GM23338 (cell line): ENCODE results near the gene ERC2. TPM values are rescaled to one million over a fixed set of nuclear protein-coding genes. Genes with fewer than 3 reads are reported as not detected.
A peak's percentile ranks its signal among the peaks of the same experiment; 100 is the strongest.

Experiments
- ATAC-seq: fragments of 200-7000 bp; cut with Tn5 transposase; 3 replicates; pipeline ENCODE4 v1.9.1; 2020
- DNase-seq: peaks from one replicate; pipeline ENCODE4 v3.0.0-alpha.2; 2015; ENCODE audit warnings: low spot score
- H2AFZ ChIP-seq: fragments of 200-600 bp; sonication (generic); 2 replicates; pipeline ENCODE4 v1.8.0; 2016; ENCODE audit warnings: antibody characterized with exemption, mild to moderate bottlenecking, moderate library complexity
- H3F3A ChIP-seq: fragments of 200-600 bp; sonication (generic); replicated peaks from 2 replicates; pipeline ENCODE4 v1.8.0; 2017; ENCODE audit warnings: antibody characterized with exemption, mixed run types, low read depth
- H3K27ac ChIP-seq: fragments of 200-600 bp; sonication (generic); 2 replicates; pipeline ENCODE4 v1.6.1; 2016; ENCODE audit warnings: low read depth
- H3K27me3 ChIP-seq: fragments of 200-600 bp; sonication (generic); 2 replicates; pipeline ENCODE4 v1.8.0; 2016; ENCODE audit warnings: mild to moderate bottlenecking, mixed run types, moderate library complexity; ENCODE audit not compliant: insufficient read depth
- H3K36me3 ChIP-seq: fragments of 200-600 bp; sonication (generic); 2 replicates; pipeline ENCODE4 v1.8.0; 2016; ENCODE audit warnings: mild to moderate bottlenecking; ENCODE audit not compliant: insufficient read depth
- H3K4me1 ChIP-seq: fragments of 200-600 bp; sonication (generic); 2 replicates; pipeline ENCODE4 v1.8.0; 2016; ENCODE audit warnings: mild to moderate bottlenecking, moderate library complexity; ENCODE audit not compliant: insufficient read depth
- H3K4me2 ChIP-seq: fragments of 200-600 bp; sonication (generic); 2 replicates; pipeline ENCODE4 v1.7.1; 2017; ENCODE audit warnings: mixed run types
- H3K4me3 ChIP-seq: fragments of 200-600 bp; sonication (generic); 2 replicates; pipeline ENCODE4 v1.6.1; 2016; ENCODE audit warnings: mixed run types
- H3K79me2 ChIP-seq: fragments of 200-600 bp; sonication (generic); replicated peaks from 2 replicates; pipeline ENCODE4 v1.8.0; 2017; ENCODE audit warnings: mild to moderate bottlenecking; ENCODE audit not compliant: insufficient read depth
- H3K9me2 ChIP-seq: fragments of 200-600 bp; sonication (generic); 2 replicates; pipeline ENCODE4 v1.8.0; 2017; ENCODE audit not compliant: insufficient read depth
- H4K20me1 ChIP-seq: fragments of 200-600 bp; sonication (generic); replicated peaks from 2 replicates; pipeline ENCODE4 v1.8.0; 2017; ENCODE audit warnings: mild to moderate bottlenecking; ENCODE audit not compliant: insufficient read depth
- H3K27ac Mint-ChIP-seq: 2 replicates; pipeline ENCODE4 v1.8.0; 2020; ENCODE audit warnings: inconsistent platforms, mild to moderate bottlenecking, moderate library complexity, mixed read lengths
- H3K27me3 Mint-ChIP-seq: 3 replicates; pipeline ENCODE4 v1.8.0; 2022; ENCODE audit warnings: low read depth, mild to moderate bottlenecking, moderate library complexity, mixed read lengths, inconsistent platforms; ENCODE audit not compliant: insufficient read depth, poor library complexity
- H3K36me3 Mint-ChIP-seq: 3 replicates; pipeline ENCODE4 v1.8.0; 2021; ENCODE audit warnings: low read depth, mild to moderate bottlenecking, inconsistent platforms, moderate library complexity, mixed read lengths
- H3K4me1 Mint-ChIP-seq: 3 replicates; pipeline ENCODE4 v1.8.0; 2020; ENCODE audit warnings: mild to moderate bottlenecking, inconsistent platforms, mixed read lengths
- H3K4me3 Mint-ChIP-seq: 3 replicates; pipeline ENCODE4 v1.8.0; 2021; ENCODE audit warnings: moderate library complexity, mild to moderate bottlenecking, inconsistent platforms, mixed read lengths
- H3K9me3 Mint-ChIP-seq: 3 replicates; pipeline ENCODE4 v1.8.0; 2020; ENCODE audit warnings: moderate library complexity, mild to moderate bottlenecking, inconsistent platforms, mixed read lengths
- CREB1 ChIP-seq: fragments of 250-450 bp; sonication (Bioruptor Pico); IDR thresholded peaks from 2 replicates; pipeline ENCODE4 v1.5.0; 2020; ENCODE audit warnings: low read depth, mild to moderate bottlenecking, moderate library complexity
- CTCF ChIP-seq, 2 experiments: fragments of 200-600 bp in 1 of 2; sonication (generic) in 1 of 2; conservative IDR thresholded peaks; 2 replicates each; pipeline versions ENCODE4 v1.5.1 to v1.6.1; 2016 to 2017; ENCODE audit warnings: antibody characterized with exemption in 2 of 2, low read depth in 2 of 2, mild to moderate bottlenecking in 2 of 2, moderate library complexity in 1 of 2
- EZH2 ChIP-seq: fragments of 200-600 bp; sonication (generic); IDR thresholded peaks from one replicate; pipeline ENCODE4 v1.8.0; 2017; ENCODE audit warnings: antibody characterized with exemption, mild to moderate bottlenecking, low read depth; ENCODE audit not compliant: unreplicated experiment
- NANOG ChIP-seq: IDR thresholded peaks from 2 replicates; pipeline ENCODE4 v1.6.1; 2016; ENCODE audit warnings: antibody characterized with exemption, borderline replicate concordance
- STAT1 ChIP-seq: IDR thresholded peaks from one replicate; pipeline ENCODE4 v1.6.1; 2016; ENCODE audit warnings: antibody characterized with exemption; ENCODE audit not compliant: unreplicated experiment
- ZNF114 ChIP-seq: fragments of 250-450 bp; sonication (Bioruptor Pico); IDR thresholded peaks from 2 replicates; pipeline ENCODE4 v1.5.0; 2020; ENCODE audit warnings: mild to moderate bottlenecking, moderate library complexity
- ZNF462 ChIP-seq: fragments of 250-450 bp; sonication (Bioruptor Pico); IDR thresholded peaks from 2 replicates; pipeline ENCODE4 v1.5.0; 2020; ENCODE audit warnings: mild to moderate bottlenecking, moderate library complexity
- polyA plus RNA-seq: library from polyadenylated mRNA; unstranded; fragments of >200 nt; fragmentation: Nextera tagmentation; extraction: Ambion mirVana; gene quantifications from 2 replicates; pipeline ENCODE4 v1.2.1, GENCODE V29; 2016
- total RNA-seq: library from RNA; depleted of rRNA; stranded (reverse); fragments of >200 nt; shearing (Covaris generic); gene quantifications from 2 replicates; pipeline ENCODE4 v1.2.3, GENCODE V29; 2014
- TF ChIP-seq, protein P1 (sequence below): IDR thresholded peaks from 2 replicates; pipeline ENCODE4 v1.6.1; 2016; ENCODE audit warnings: antibody characterized with exemption

Gene ERC2
- total and polyA plus RNA-seq, 2 experiments from 2014 or later: 11.8 to 13.7 TPM

DNA sequence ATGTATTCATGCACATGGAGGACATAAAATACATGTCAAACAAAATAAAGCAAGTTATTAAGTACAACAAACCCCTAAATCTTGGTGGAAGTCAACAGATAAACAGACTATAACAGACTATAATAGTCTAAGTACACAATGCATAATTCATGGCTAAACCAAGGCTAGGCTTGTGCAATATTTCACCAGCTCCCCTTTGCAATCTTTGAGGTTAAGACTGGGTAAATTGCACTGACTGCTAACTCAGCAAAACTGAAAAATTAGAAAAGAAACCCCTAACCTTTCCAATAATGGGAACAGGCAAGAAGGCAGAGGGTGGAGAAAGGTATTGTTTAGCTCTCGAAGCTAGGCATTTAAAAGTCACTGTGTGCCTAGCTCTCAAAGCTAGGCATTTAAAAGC lies 676.3 kb downstream of the ERC2 start:
- H3K27ac ChIP-seq: no peak overlapping the region
- H3K27ac Mint-ChIP-seq: peak overlapping the region; percentile 76
- H3K36me3 Mint-ChIP-seq: no peaks in the 10 kb centered on the region
- no peaks in the 10 kb centered on the region for H3F3A ChIP-seq
- H3K4me2 ChIP-seq: no peak overlapping the region
- H3K9me3 Mint-ChIP-seq: no peaks in the 10 kb centered on the region
- H4K20me1 ChIP-seq: 0 out of 2 replicates have a peak, but pooled peaks cover 3% of the 10 kb centered on the region
- no peak overlapping the region for H3K4me3 ChIP-seq
- H2AFZ ChIP-seq: no peak overlapping the region
- ATAC-seq (no peak), DNase-seq (no peak)
- no peaks in the 10 kb centered on the region for H3K27me3 Mint-ChIP-seq
- no peaks in the 10 kb centered on the region for H3K79me2 ChIP-seq
- H3K4me3 Mint-ChIP-seq: no peak overlapping the region
- H3K27me3 ChIP-seq: no peaks in the 10 kb centered on the region
- H3K4me1 ChIP-seq: no peaks in the 10 kb centered on the region
- H3K4me1 Mint-ChIP-seq: no peaks in the 10 kb centered on the region
- no peaks in the 10 kb centered on the region for H3K36me3 ChIP-seq
- no peaks in the 10 kb centered on the region for H3K9me2 ChIP-seq
- no peak for TF ChIP-seq STAT1

- no peaks in the 10 kb centered on the region for H3F3A ChIP-seq
- no peaks in the 10 kb centered on the region for H3K79me2 ChIP-seq
- Mint-ChIP-seq H3K9me3 (no peaks in the 10 kb centered on the region), H3K4me1 (no peaks in the 10 kb centered on the region), H3K27me3 (no peaks in the 10 kb centered on the region), H3K36me3 (no peaks in the 10 kb centered on the region), H3K4me3 (no peak overlapping the region), H3K27ac (no peak overlapping the region)
- no peaks in the 10 kb centered on the region for H3K4me1 ChIP-seq
- DNase-seq: no peak
- H2AFZ ChIP-seq: no peak overlapping the region
- no peak overlapping the region for H3K27ac ChIP-seq
- H3K4me2 ChIP-seq: no peak overlapping the region
- H3K27me3 ChIP-seq: no peaks in the 10 kb centered on the region
- no peaks in the 10 kb centered on the region; the same call in 1 of the 2 replicates for H3K9me2 ChIP-seq
- no peak overlapping the region for H3K4me3 ChIP-seq
- H3K36me3 ChIP-seq: no peaks in the 10 kb centered on the region
- ATAC-seq: no peak
- 0 out of 2 replicates have a peak, but pooled peaks cover 3% of the 10 kb centered on the region for H4K20me1 ChIP-seq
- TF ChIP-seq CTCF (conservative IDR thresholded peaks at IDR 0.05; ENCODE audit: low read depth in 2 of 2) (no peak), STAT1 (no peak), EZH2 (no peak), NANOG (no peak), CREB1 (CRISPR knock-in tag) (no peak), ZNF114 (no peak), ZNF462 (no peak)
- TF ChIP-seq, protein P1, sequence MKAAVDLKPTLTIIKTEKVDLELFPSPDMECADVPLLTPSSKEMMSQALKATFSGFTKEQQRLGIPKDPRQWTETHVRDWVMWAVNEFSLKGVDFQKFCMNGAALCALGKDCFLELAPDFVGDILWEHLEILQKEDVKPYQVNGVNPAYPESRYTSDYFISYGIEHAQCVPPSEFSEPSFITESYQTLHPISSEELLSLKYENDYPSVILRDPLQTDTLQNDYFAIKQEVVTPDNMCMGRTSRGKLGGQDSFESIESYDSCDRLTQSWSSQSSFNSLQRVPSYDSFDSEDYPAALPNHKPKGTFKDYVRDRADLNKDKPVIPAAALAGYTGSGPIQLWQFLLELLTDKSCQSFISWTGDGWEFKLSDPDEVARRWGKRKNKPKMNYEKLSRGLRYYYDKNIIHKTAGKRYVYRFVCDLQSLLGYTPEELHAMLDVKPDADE: no peak
Measured at GRCh38 chr3:55790596-55791350, 677.5 kb downstream of the ERC2 start.
